Neutrophil (primary cell): ENCODE measurements around the gene CDK10.

Source experiments
- H3K27ac ChIP-seq: fragments of 200-600 bp; sonication (generic); 2 replicates; pipeline ENCODE4 v1.5.1; 2016; ENCODE audit warnings: mild to moderate bottlenecking, moderate library complexity
- H3K27me3 ChIP-seq: fragments of 200-600 bp; sonication (generic); 2 replicates; pipeline ENCODE4 v1.6.0; 2016; ENCODE audit warnings: mild to moderate bottlenecking
- H3K36me3 ChIP-seq: fragments of 200-600 bp; sonication (generic); 2 replicates; pipeline ENCODE4 v1.5.1; 2017
- H3K4me1 ChIP-seq, 2 experiments: fragments of 200-600 bp in 1 of 2; sonication (generic) in 1 of 2; 1 replicate in 1 of 2; 2 replicates in 1 of 2; pipeline versions ENCODE4 v1.5.1 to v1.6.1; 2013 to 2016; ENCODE audit warnings: low read depth in 1 of 2, low read length in 1 of 2, mild to moderate bottlenecking in 1 of 2, moderate library complexity in 1 of 2; ENCODE audit not compliant: control insufficient read depth in 1 of 2, insufficient read depth in 1 of 2
- H3K4me3 ChIP-seq, 2 experiments: fragments of 200-600 bp in 1 of 2; sonication (generic) in 1 of 2; 1 replicate in 1 of 2; 2 replicates in 1 of 2; pipeline ENCODE4 v1.5.1; 2013 to 2016; ENCODE audit warnings: low read depth in 1 of 2, low read length in 1 of 2, mild to moderate bottlenecking in 1 of 2, moderate library complexity in 1 of 2
- H3K9me3 ChIP-seq: fragments of 200-600 bp; sonication (generic); 2 replicates; pipeline ENCODE4 v1.5.1; 2016
- CTCF ChIP-seq: fragments of 200-600 bp; sonication (generic); IDR thresholded peaks from 2 replicates; pipeline ENCODE4 v1.5.1; 2016; ENCODE audit warnings: antibody characterized with exemption

Gene CDK10

GRCh38 chr16:89651584-89651983, 34.9 kb upstream of the CDK10 start:
- Histone ChIP-seq H3K27ac (no peak overlapping the region), H3K36me3 (peaks cover 65% of the 10 kb centered on the region), H3K9me3 (no peaks in the 10 kb centered on the region), H3K27me3 (no peaks in the 10 kb centered on the region), H3K4me3 (no peak overlapping the region), H3K4me1 (peaks cover 3% of the 10 kb centered on the region in 2 experiments)
- TF ChIP-seq CTCF: no peak

GRCh38 chr16:89653656-89654295, 32.7 kb upstream of the CDK10 start:
- TF ChIP-seq CTCF: no peak
- H3K4me3 ChIP-seq: no peak overlapping the region
- H3K36me3 ChIP-seq: peaks cover 52% of the 10 kb centered on the region
- no peaks in the 10 kb centered on the region for H3K9me3 ChIP-seq
- peaks cover 16 to 17% of the 10 kb centered on the region in 2 experiments for H3K4me1 ChIP-seq
- H3K27ac ChIP-seq: no peak overlapping the region
- H3K27me3 ChIP-seq: no peaks in the 10 kb centered on the region

- H3K9me3 ChIP-seq: no peaks in the 10 kb centered on the region
- peaks cover 16 to 17% of the 10 kb centered on the region in 2 experiments for H3K4me1 ChIP-seq
- peak overlapping the region; percentile 13 for H3K27ac ChIP-seq
- H3K4me3 ChIP-seq: no peak overlapping the region
- no peaks in the 10 kb centered on the region for H3K27me3 ChIP-seq
- TF ChIP-seq CTCF: no peak
- peaks cover 39% of the 10 kb centered on the region for H3K36me3 ChIP-seq
Observed at GRCh38 chr16:89655062-89655643, 31.3 kb upstream of the CDK10 start.

- no peaks in the 10 kb centered on the region for H3K27me3 ChIP-seq
- H3K4me1 ChIP-seq: peaks cover 16 to 17% of the 10 kb centered on the region in 2 experiments
- H3K36me3 ChIP-seq: peaks cover 28% of the 10 kb centered on the region
- H3K9me3 ChIP-seq: no peaks in the 10 kb centered on the region
- TF ChIP-seq CTCF: no peak
- peak overlapping the region; percentile 82 to 99 for H3K4me3 ChIP-seq
- peak overlapping the region; percentile 89 for H3K27ac ChIP-seq
Observed at GRCh38 chr16:89656435-89657121, 29.9 kb upstream of the CDK10 start.

GRCh38 chr16:89657442-89658220, 28.9 kb upstream of the CDK10 start, which contains the start of the genes CHMP1A and SPATA33:
TSS of gene CHMP1A (minus strand) at chr16:89657708. CDS start at chr16:89657588, 120 bp downstream.
TSS of gene SPATA33 (plus strand) at chr16:89657836. CDS start at chr16:89657912, 76 bp downstream.
- Histone ChIP-seq H3K36me3 (peaks cover 20% of the 10 kb centered on the region), H3K9me3 (no peaks in the 10 kb centered on the region), H3K27me3 (no peaks in the 10 kb centered on the region), H3K4me1 (peaks cover 16 to 17% of the 10 kb centered on the region in 2 experiments), H3K27ac (peak within 1 kb of the TSS; percentile 89), H3K4me3 (peak within 1 kb of the TSS; percentile 82 to 99)
- peak; percentile 6 for TF ChIP-seq CTCF
